ENCODE measurements around the gene NPEPPS.

DNA sequence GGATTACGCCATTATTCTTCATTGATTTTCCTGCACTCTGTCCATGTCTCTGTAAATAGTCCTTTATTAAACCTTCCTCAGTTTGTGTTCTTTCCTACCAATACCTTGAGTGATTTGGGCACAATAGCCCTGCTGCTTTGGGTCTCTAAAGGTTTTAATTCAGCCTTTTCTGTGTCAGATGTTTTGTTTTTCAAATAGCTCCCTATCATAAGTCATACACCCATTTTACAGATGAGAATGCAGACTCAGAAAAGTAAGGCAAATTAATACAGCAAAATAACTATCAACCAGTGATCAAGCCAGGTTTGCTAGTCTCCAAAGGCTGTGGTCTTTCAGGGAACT is 93.8 kb downstream of the NPEPPS start:
- TF ChIP-seq, protein P1, sequence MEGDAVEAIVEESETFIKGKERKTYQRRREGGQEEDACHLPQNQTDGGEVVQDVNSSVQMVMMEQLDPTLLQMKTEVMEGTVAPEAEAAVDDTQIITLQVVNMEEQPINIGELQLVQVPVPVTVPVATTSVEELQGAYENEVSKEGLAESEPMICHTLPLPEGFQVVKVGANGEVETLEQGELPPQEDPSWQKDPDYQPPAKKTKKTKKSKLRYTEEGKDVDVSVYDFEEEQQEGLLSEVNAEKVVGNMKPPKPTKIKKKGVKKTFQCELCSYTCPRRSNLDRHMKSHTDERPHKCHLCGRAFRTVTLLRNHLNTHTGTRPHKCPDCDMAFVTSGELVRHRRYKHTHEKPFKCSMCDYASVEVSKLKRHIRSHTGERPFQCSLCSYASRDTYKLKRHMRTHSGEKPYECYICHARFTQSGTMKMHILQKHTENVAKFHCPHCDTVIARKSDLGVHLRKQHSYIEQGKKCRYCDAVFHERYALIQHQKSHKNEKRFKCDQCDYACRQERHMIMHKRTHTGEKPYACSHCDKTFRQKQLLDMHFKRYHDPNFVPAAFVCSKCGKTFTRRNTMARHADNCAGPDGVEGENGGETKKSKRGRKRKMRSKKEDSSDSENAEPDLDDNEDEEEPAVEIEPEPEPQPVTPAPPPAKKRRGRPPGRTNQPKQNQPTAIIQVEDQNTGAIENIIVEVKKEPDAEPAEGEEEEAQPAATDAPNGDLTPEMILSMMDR (IDR thresholded peaks at IDR 0.05; ENCODE audit: insufficient read depth, low read length, poor library complexity, severe bottlenecking): no peak
- TF ChIP-seq EZH2phosphoT487 (conservative IDR thresholded peaks at IDR 0.05; ENCODE audit: low read length): no peak

Data from SU-DHL-6 (cell line).